Pancreas (tissue), 10 donors: ENCODE results near the gene PHOSPHO2. TPM values are rescaled to one million over a fixed set of nuclear protein-coding genes. Genes with fewer than 3 reads are reported as not detected.

Source experiments
- ATAC-seq, 4 donors: fragments of 200-7000 bp; cut with Tn5 transposase; one replicate each; pipeline versions ENCODE4 v1.8.0 to v1.9.1; 2020; ENCODE audit warnings: mild to moderate bottlenecking in 4 of 4, moderate library complexity in 4 of 4
- DNase-seq, 6 donors: peaks; one replicate each; pipeline ENCODE4 v3.0.0-alpha.2; 2020
- FAIRE-seq: peaks from 2 replicates; lab custom pipeline; 2012; peaks lifted over from hg19 to GRCh38; lab: Jason Lieb, UNC
- H3K27ac ChIP-seq, 4 donors: fragments of 200-600 bp; sonication (generic); 1 replicate in 3 of 4; 2 replicates in 1 of 4; pipeline versions ENCODE4 v1.5.0 to v1.8.0; 2020
- H3K27me3 ChIP-seq, 4 donors: fragments of 200-600 bp; one replicate each; pipeline ENCODE4 v1.8.0; 2021
- H3K36me3 ChIP-seq, 3 donors: fragments of 200-600 bp; sonication (generic) in 1 of 3; one replicate each; pipeline versions ENCODE4 v1.5.0 to v1.8.0; 2020 to 2021
- H3K4me1 ChIP-seq, 3 donors: fragments of 200-600 bp; one replicate each; pipeline ENCODE4 v1.8.0; 2021
- H3K4me3 ChIP-seq, 4 donors: fragments of 200-600 bp; sonication (generic) in 2 of 4; one replicate each; pipeline versions ENCODE4 v1.5.0 to v1.8.0; 2020 to 2021
- H3K9me3 ChIP-seq, 4 donors: fragments of 200-600 bp; one replicate each; pipeline ENCODE4 v1.8.0; 2021
- CTCF ChIP-seq, 4 donors: fragments of 200-600 bp; sonication (generic) in 3 of 4; IDR thresholded peaks; one replicate each; pipeline versions ENCODE4 v1.5.0 to v1.8.0; 2021; ENCODE audit warnings: antibody characterized with exemption in 4 of 4
- WGBS, 2 donors: extraction: QIAGEN DNeasy Blood & Tissue Kit; methylation state at CpG; one replicate each; pipeline ENCODE4 v1.1.7; 2013; 5-methylcytosine and 5-hydroxymethylcytosine counted together
- intact Hi-C, 3 donors: fragments of 100-400 bp; cut with DNase I; formaldehyde crosslinking; loops; one replicate each; pipeline versions ENCODE4 v1.11.1 to v1.14.2; 2022
- polyA plus RNA-seq, 2 donors: library from polyadenylated mRNA; stranded (reverse); fragments of 200-250 nt; gene quantifications; one replicate each; pipeline ENCODE4 v1.2.3, GENCODE V29; 2013
- total RNA-seq, 6 donors: library from RNA; stranded (reverse); fragmentation: NEBNext Ultra II Directional in 4 of 6; extraction: Animal tissue kit (Norgen Biotek cat#: 25700) in 4 of 6; gene quantifications; one replicate each; pipeline versions ENCODE4 v1.2.1 to v1.2.4, GENCODE V29; 2021 to 2023
- donor health status: healthy with polysubstance abuse.
- donor health status: DM: no; HTN: no; CAD: no; lungs with moderate emphysema.
- donor health status: DM: no; HTN: no; CAD: no.
- donor health status: control.
- donor health status: control.
- donor health status: Bipolar disorder and iron deficiency.
- donor health status: DM: yes; HTN: yes; CAD: no.
- donor health status: DM: no; HTN: no; CAD: no.
- donor health status: DM: no; HTN: no; CAD: no.
- donor health status: DM: yes; HTN: yes; CAD: no.

The PHOSPHO2 gene
- total and polyA plus RNA-seq, 8 donors = 1.9 to 5.9 (median 3.1) TPM

GRCh38 chr2:169735623-169736022, 41.4 kb downstream of the PHOSPHO2 start:
- FAIRE-seq = no peak
- intact Hi-C loops = no loop called here
- H3K9me3 ChIP-seq = no peaks in the 10 kb centered on the region
- H3K4me3 ChIP-seq = no peak overlapping the region
- TF ChIP-seq CTCF (IDR thresholded peaks at IDR 0.05) = no peak
- peaks cover 0 to 8% (median 0%) of the 10 kb centered on the region in 3 donors for H3K4me1 ChIP-seq
- no peak for DNase-seq
- no peaks in the 10 kb centered on the region for H3K36me3 ChIP-seq
- WGBS, 2 donors = 83 to 87% methylated on average over 4 of the region's 4 CpGs
- ATAC-seq = no peak
- H3K27me3 ChIP-seq = no peaks in the 10 kb centered on the region
- H3K27ac ChIP-seq = no peak overlapping the region

GRCh38 chr2:169736902-169737301, 42.6 kb downstream of the PHOSPHO2 start:
- H3K9me3 ChIP-seq = no peaks in the 10 kb centered on the region
- no peak for TF ChIP-seq CTCF (IDR thresholded peaks at IDR 0.05)
- no peak overlapping the region for H3K27ac ChIP-seq
- intact Hi-C loops = no loop called here
- DNase-seq (no peak), ATAC-seq (no peak), FAIRE-seq (no peak)
- H3K36me3 ChIP-seq = no peaks in the 10 kb centered on the region
- 83 to 90% methylated on average over 5 of the region's 5 CpGs for WGBS, 2 donors
- no peaks in the 10 kb centered on the region for H3K27me3 ChIP-seq
- peaks cover 0 to 8% (median 0%) of the 10 kb centered on the region in 3 donors for H3K4me1 ChIP-seq
- no peak overlapping the region for H3K4me3 ChIP-seq

GRCh38 chr2:169738566-169739229, 44.4 kb downstream of the PHOSPHO2 start:
- no peak for DNase-seq
- H3K27me3 ChIP-seq = no peaks in the 10 kb centered on the region
- no peaks in the 10 kb centered on the region for H3K9me3 ChIP-seq
- TF ChIP-seq CTCF (IDR thresholded peaks at IDR 0.05) = no peak
- ATAC-seq = no peak
- H3K4me3 ChIP-seq = no peak overlapping the region
- WGBS, 2 donors = 51 to 57% methylated on average over 3 to 4 of the region's 5 CpGs
- H3K4me1 ChIP-seq = peaks cover 0 to 8% (median 0%) of the 10 kb centered on the region in 3 donors
- no peak for FAIRE-seq
- H3K27ac ChIP-seq = no peak overlapping the region
- intact Hi-C loops = no loop called here
- H3K36me3 ChIP-seq = no peaks in the 10 kb centered on the region

GRCh38 chr2:169739351-169739750, 45.1 kb downstream of the PHOSPHO2 start:
- FAIRE-seq (no peak), ATAC-seq (no peak), DNase-seq (no peak)
- H3K4me3 ChIP-seq = no peak overlapping the region
- H3K27me3 ChIP-seq = no peaks in the 10 kb centered on the region
- no peaks in the 10 kb centered on the region for H3K36me3 ChIP-seq
- H3K27ac ChIP-seq = no peak overlapping the region
- no peaks in the 10 kb centered on the region for H3K9me3 ChIP-seq
- intact Hi-C loops = no loop called here
- TF ChIP-seq CTCF (IDR thresholded peaks at IDR 0.05) = no peak
- peaks cover 0 to 8% (median 0%) of the 10 kb centered on the region in 3 donors for H3K4me1 ChIP-seq
- WGBS, 2 donors = 30 to 60% methylated on average over 1 of the region's 1 CpG

DNA sequence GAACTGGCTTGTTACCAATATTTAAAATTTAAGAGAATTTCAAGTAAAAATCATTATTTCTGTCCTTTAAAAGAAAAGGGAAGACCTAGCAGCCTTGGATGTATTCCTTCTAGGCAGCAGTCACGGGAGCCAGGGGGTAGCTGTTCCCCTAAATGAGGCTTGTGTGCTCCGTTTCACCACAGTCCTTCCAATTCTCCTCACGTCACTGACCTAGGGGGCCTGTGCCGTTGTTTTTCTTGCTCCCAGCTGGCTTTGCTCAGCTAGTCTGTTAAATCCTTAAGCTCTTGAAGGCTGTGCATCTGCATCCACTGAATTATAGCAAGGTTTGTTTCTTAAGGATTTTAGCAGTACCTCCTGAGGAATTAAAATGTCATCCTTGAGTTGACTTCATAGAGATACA, 49.3 kb downstream of the PHOSPHO2 start:
- 91 to 92% methylated on average over 4 of the region's 4 CpGs for WGBS, 2 donors
- ATAC-seq (no peak), DNase-seq (no peak), FAIRE-seq (no peak)
- Histone ChIP-seq H3K36me3 (no peaks in the 10 kb centered on the region), H3K27ac (no peak overlapping the region), H3K4me1 (no peaks in the 10 kb centered on the region), H3K9me3 (no peaks in the 10 kb centered on the region), H3K4me3 (no peak overlapping the region), H3K27me3 (no peaks in the 10 kb centered on the region)
- intact Hi-C loops = no loop called here
- no peak for TF ChIP-seq CTCF (IDR thresholded peaks at IDR 0.05)
